A549 (cell line): ENCODE results near the gene YAF2. TPM values are rescaled to one million over a fixed set of nuclear protein-coding genes. Genes with fewer than 3 reads are reported as not detected.

Source experiments
- ATAC-seq, 2 experiments: fragments of 200-7000 bp in 1 of 2; fragments of >200 bp in 1 of 2; cut with Nextera tagmentation in 1 of 2; cut with Tn5 transposase in 1 of 2; 3 replicates each; pipeline versions ENCODE4 v1.8.0 to v1.9.1; 2018 to 2020; ENCODE audit warnings: mild to moderate bottlenecking in 1 of 2, moderate library complexity in 1 of 2
- CTCF ChIA-PET: fragments of 300-600 bp; sonication (Branson Sonifier 250); formaldehyde crosslinking; extraction: SDS; loops from one replicate; lab custom pipeline; 2021; ENCODE audit warnings: antibody characterized with exemption, inconsistent platforms; lab: Yijun Ruan, JAX
- POLR2A ChIA-PET: fragments of 350-600 bp; formaldehyde crosslinking; extraction: SDS; loops from one replicate; lab custom pipeline; 2021; ENCODE audit warnings: antibody characterized with exemption, inconsistent platforms; lab: Yijun Ruan, JAX
- DNase-seq, 2 experiments: peaks; one replicate each; pipeline versions ENCODE4 v3.0.0 to v3.0.0-alpha.2; 2011 to 2016; ENCODE audit warnings: low read depth in 1 of 2, low spot score in 1 of 2
- FAIRE-seq: peaks from 2 replicates; lab custom pipeline; 2011; peaks lifted over from hg19 to GRCh38; lab: Jason Lieb, UNC
- H3K27ac ChIP-seq, 2 experiments: fragments of >200 bp; sonication (Bioruptor Twin); formaldehyde crosslinking; 3 replicates each; pipeline ENCODE4 v1.5.1; 2016 to 2017
- H3K4me1 ChIP-seq: fragments of >200 bp; sonication (Bioruptor Twin); formaldehyde crosslinking; 3 replicates; pipeline ENCODE4 v1.6.1; 2016
- H3K4me2 ChIP-seq: fragments of >200 bp; sonication (Bioruptor Twin); formaldehyde crosslinking; 3 replicates; pipeline ENCODE4 v1.6.1; 2016
- H3K4me3 ChIP-seq: fragments of >200 bp; sonication (Bioruptor Twin); formaldehyde crosslinking; 3 replicates; pipeline ENCODE4 v1.5.1; 2016
- H3K9me3 ChIP-seq: fragments of >200 bp; sonication (Bioruptor Twin); formaldehyde crosslinking; 3 replicates; pipeline ENCODE4 v1.6.1; 2016
- ATOH8 ChIP-seq: fragments of 250-450 bp; sonication (Bioruptor Pico); IDR thresholded peaks from 2 replicates; pipeline ENCODE4 v1.5.0; 2020; ENCODE audit warnings: low read depth, mild to moderate bottlenecking, moderate library complexity
- BCL3 ChIP-seq: fragments of >200 bp; sonication (Bioruptor Twin); formaldehyde crosslinking; IDR thresholded peaks from 3 replicates; pipeline ENCODE4 v1.6.1; 2016
- BHLHE40 ChIP-seq: IDR thresholded peaks from 2 replicates; pipeline ENCODE4 v1.6.1; 2012; ENCODE audit warnings: low read depth, low read length, inconsistent platforms
- CBX2 ChIP-seq: fragments of 200-600 bp; sonication (generic); IDR thresholded peaks from 2 replicates; pipeline ENCODE4 v1.6.1; 2016; ENCODE audit warnings: low read depth, mild to moderate bottlenecking, borderline replicate concordance
- CBX8 ChIP-seq: fragments of 200-600 bp; sonication (generic); IDR thresholded peaks from 2 replicates; pipeline ENCODE4 v1.6.1; 2016
- CEBPB ChIP-seq, 2 experiments: fragments of >200 bp in 1 of 2; sonication (Bioruptor Twin) in 1 of 2; formaldehyde crosslinking in 1 of 2; IDR thresholded peaks; 2 replicates each; pipeline ENCODE4 v1.6.1; 2012 to 2016
- CHD2 ChIP-seq: fragments of 150-350 bp; IDR thresholded peaks from 2 replicates; pipeline ENCODE4 v1.6.1; 2014; ENCODE audit warnings: low read length; ENCODE audit not compliant: partially characterized antibody
- EHF ChIP-seq: fragments of 250-450 bp; sonication (Bioruptor Pico); IDR thresholded peaks from 2 replicates; pipeline ENCODE4 v1.5.0; 2020; ENCODE audit warnings: mild to moderate bottlenecking
- EP300 ChIP-seq, 2 experiments: fragments of >200 bp; sonication (Bioruptor Twin); formaldehyde crosslinking; IDR thresholded peaks; 2 replicates in 1 of 2; 3 replicates in 1 of 2; pipeline ENCODE4 v1.6.1; 2016 to 2017
- FOXS1 ChIP-seq: fragments of 250-450 bp; sonication (Bioruptor Pico); IDR thresholded peaks from 2 replicates; pipeline ENCODE4 v1.5.0; 2020; ENCODE audit warnings: mild to moderate bottlenecking, moderate library complexity
- GATA3 ChIP-seq: IDR thresholded peaks from 2 replicates; pipeline ENCODE4 v1.6.1; 2012; ENCODE audit warnings: borderline replicate concordance
- HDAC2 ChIP-seq: fragments of 200-600 bp; sonication (generic); IDR thresholded peaks from 2 replicates; pipeline ENCODE4 v1.6.1; 2016
- HES2 ChIP-seq: fragments of >200 bp; sonication (Bioruptor Twin); formaldehyde crosslinking; IDR thresholded peaks from 2 replicates; pipeline ENCODE4 v1.6.1; 2016
- HMGXB4 ChIP-seq: fragments of 250-450 bp; sonication (Bioruptor Pico); IDR thresholded peaks from 2 replicates; pipeline ENCODE4 v1.5.0; 2021; ENCODE audit warnings: mild to moderate bottlenecking, moderate library complexity, borderline replicate concordance
- HOXA7 ChIP-seq: fragments of 250-450 bp; sonication (Bioruptor Pico); IDR thresholded peaks from 2 replicates; pipeline ENCODE4 v1.5.0; 2020; ENCODE audit warnings: mild to moderate bottlenecking, moderate library complexity
- KDM1A ChIP-seq: fragments of 200-600 bp; sonication (generic); IDR thresholded peaks from 2 replicates; pipeline ENCODE4 v1.6.1; 2016; ENCODE audit warnings: low read depth, mild to moderate bottlenecking
- KDM5A ChIP-seq: fragments of 200-600 bp; sonication (generic); IDR thresholded peaks from 2 replicates; pipeline ENCODE4 v1.6.1; 2016; ENCODE audit warnings: antibody characterized with exemption, mild to moderate bottlenecking
- NR3C1 ChIP-seq: fragments of >200 bp; sonication (Bioruptor Twin); formaldehyde crosslinking; IDR thresholded peaks from 3 replicates; pipeline ENCODE4 v1.6.1; 2017
- RAD21 ChIP-seq, 2 experiments: fragments of >200 bp in 1 of 2; sonication (Bioruptor Twin) in 1 of 2; formaldehyde crosslinking in 1 of 2; IDR thresholded peaks in 1 of 2; conservative IDR thresholded peaks in 1 of 2; 2 replicates in 1 of 2; 3 replicates in 1 of 2; pipeline ENCODE4 v1.6.1; 2012 to 2018; ENCODE audit warnings: inconsistent platforms in 1 of 2
- RARB ChIP-seq: fragments of 250-450 bp; sonication (Bioruptor Pico); IDR thresholded peaks from 2 replicates; pipeline ENCODE4 v1.8.0; 2021; ENCODE audit warnings: mild to moderate bottlenecking, moderate library complexity
- RCOR1 ChIP-seq: fragments of 150-350 bp; IDR thresholded peaks from 2 replicates; pipeline ENCODE4 v1.6.1; 2014; ENCODE audit warnings: antibody characterized with exemption, low read length, low read depth
- SMC3 ChIP-seq: fragments of >200 bp; sonication (Bioruptor Twin); formaldehyde crosslinking; IDR thresholded peaks from 3 replicates; pipeline ENCODE4 v1.6.1; 2018; ENCODE audit warnings: inconsistent platforms
- SREBF2 ChIP-seq: fragments of 450-650 bp; IDR thresholded peaks from 2 replicates; pipeline ENCODE4 v1.6.1; 2014; ENCODE audit warnings: mild to moderate bottlenecking, moderate library complexity
- TFCP2L1 ChIP-seq: fragments of 250-450 bp; sonication (Bioruptor Pico); IDR thresholded peaks from 2 replicates; pipeline ENCODE4 v1.5.0; 2021; ENCODE audit warnings: mild to moderate bottlenecking
- USF2 ChIP-seq: fragments of 450-650 bp; IDR thresholded peaks from 2 replicates; pipeline ENCODE4 v1.6.1; 2014; ENCODE audit warnings: antibody characterized with exemption
- ZFP36 ChIP-seq: fragments of 450-650 bp; IDR thresholded peaks from 2 replicates; pipeline ENCODE4 v1.6.1; 2014; ENCODE audit warnings: borderline replicate concordance; ENCODE audit not compliant: partially characterized antibody
- ZNF302 ChIP-seq: fragments of 250-450 bp; sonication (Bioruptor Pico); IDR thresholded peaks from 2 replicates; pipeline ENCODE4 v1.9.0; 2021; ENCODE audit warnings: inconsistent platforms, mild to moderate bottlenecking, moderate library complexity
- WGBS: methylation state at CpG from one replicate; pipeline ENCODE4 v1.1.6; 2017; ENCODE audit errors: missing lambda C conversion rate; 5-methylcytosine and 5-hydroxymethylcytosine counted together
- polyA plus RNA-seq, 4 experiments: library from polyadenylated mRNA; depleted of rRNA in 3 of 4; stranded (reverse); fragments of >200 nt; fragmentation: RNase III in 1 of 4; extraction: RNeasy Plus Mini Kit Qiagen cat#74134 plus additional on column Dnase treatment in 1 of 4; gene quantifications; 2 replicates in 3 of 4; 3 replicates in 1 of 4; pipeline ENCODE4 v1.2.3, GENCODE V29; 2011 to 2017

YAF2 gene
- polyA plus RNA-seq, 2 of the 4 experiments (the other 2 are of a cell fraction): 21.5 to 49.2 TPM

DNA sequence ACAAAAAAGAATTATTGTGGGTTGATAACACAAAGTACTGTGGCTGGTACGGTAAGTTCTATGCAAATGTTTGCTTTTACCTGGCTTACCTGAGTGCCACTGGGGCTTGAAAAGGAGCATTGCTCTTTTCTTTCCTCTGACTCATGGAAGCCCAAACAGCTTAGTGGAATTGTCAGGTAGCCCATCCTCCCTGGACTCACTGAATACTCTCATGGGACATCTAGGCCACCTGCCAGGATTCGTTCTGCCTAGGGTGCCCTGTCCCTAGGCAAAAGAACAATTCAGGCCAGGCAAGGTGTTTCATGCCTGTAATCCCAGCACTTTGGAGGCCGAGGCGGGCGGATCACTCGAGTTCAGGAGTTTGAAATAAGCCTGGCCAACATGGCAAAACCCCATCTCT, 22.5 kb upstream of the YAF2 start:
- no peak for DNase-seq
- ChIA-PET CTCF (no interaction called here), POLR2A (no interaction called here)
- no peak for FAIRE-seq
- Histone ChIP-seq H3K27ac (no peak overlapping the region), H3K4me3 (no peak overlapping the region), H3K4me1 (no peaks in the 10 kb centered on the region), H3K4me2 (no peak overlapping the region)
- ATAC-seq: no peak
- 75% methylated on average over 6 of the region's 6 CpGs for WGBS
- no peak for TF ChIP-seq USF2
- no peak for TF ChIP-seq HES2
- TF ChIP-seq ATOH8 (CRISPR knock-in tag): no peak
- no peak for TF ChIP-seq EHF (CRISPR knock-in tag)
- no peak for TF ChIP-seq EP300 (IDR thresholded peaks at IDR 0.05)
- TF ChIP-seq CHD2: no peak
- no peak for TF ChIP-seq KDM1A
- TF ChIP-seq RCOR1: no peak
- TF ChIP-seq ZNF302 (CRISPR knock-in tag): no peak
- no peak for TF ChIP-seq KDM5A
- TF ChIP-seq CBX8: no peak
- no peak for TF ChIP-seq CBX2
- no peak for TF ChIP-seq ZFP36
- no peak for TF ChIP-seq RAD21 (conservative IDR thresholded peaks at IDR 0.05 in 1 of 2, IDR thresholded peaks at IDR 0.05 in 1 of 2)
- no peak for TF ChIP-seq BHLHE40
- TF ChIP-seq TFCP2L1 (CRISPR knock-in tag): no peak
- TF ChIP-seq, all 56 proteins: peak for 0
- H3K9me3 ChIP-seq: no peaks in the 10 kb centered on the region

DNA sequence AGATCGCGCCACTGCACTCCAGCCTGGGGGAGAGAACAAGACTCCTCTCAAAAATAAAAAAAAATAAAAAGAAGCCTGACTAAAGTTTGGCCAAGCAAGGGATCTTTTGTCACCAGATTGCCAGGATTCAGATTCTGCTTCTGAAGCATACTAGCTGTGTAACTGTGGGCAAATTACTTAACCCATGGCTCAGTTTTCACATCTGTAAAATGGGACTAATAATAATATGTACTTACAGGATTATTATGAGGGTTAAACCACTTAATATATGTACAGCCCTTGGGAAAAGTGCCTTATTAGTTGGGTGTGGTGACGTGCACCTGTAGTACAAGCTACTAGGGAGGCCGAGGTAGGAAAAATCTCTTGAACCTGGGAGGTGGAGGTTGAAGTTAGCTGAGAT, 21.7 kb upstream of the YAF2 start:
- no peak for DNase-seq
- CTCF ChIA-PET: interaction anchor here (0.6 kb wide), 1 partner anchor 320 kb away, joined by 5 read pairs; no protein-coding TSS in a partner anchor
- no peak overlapping the region for H3K4me2 ChIP-seq
- POLR2A ChIA-PET: no interaction called here
- no peak for FAIRE-seq
- no peak overlapping the region for H3K4me3 ChIP-seq
- 93% methylated on average over 4 of the region's 4 CpGs for WGBS
- no peaks in the 10 kb centered on the region for H3K9me3 ChIP-seq
- no peak for TF ChIP-seq NR3C1
- TF ChIP-seq BHLHE40: no peak
- no peak for TF ChIP-seq EP300 (IDR thresholded peaks at IDR 0.05)
- ATAC-seq: no peak
- no peak overlapping the region for H3K27ac ChIP-seq
- H3K4me1 ChIP-seq: no peaks in the 10 kb centered on the region

DNA sequence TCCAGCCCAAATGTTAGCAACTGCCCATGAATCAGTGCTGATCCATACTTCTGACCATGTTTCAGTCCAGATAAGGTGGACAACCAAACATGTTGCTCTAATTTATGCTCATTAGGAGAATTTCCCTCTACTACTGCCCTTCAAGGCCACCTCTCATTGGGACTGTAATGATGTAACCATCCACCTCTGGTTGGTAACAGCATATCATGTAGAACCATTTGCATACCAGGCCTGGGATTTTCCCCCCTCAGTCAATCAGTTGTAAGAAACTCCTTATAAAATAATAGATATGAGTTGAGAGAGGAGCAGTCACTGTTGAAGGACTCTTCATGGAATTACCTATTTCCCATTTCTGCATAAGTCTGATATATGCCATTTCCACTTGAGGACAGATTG, 17.8 kb upstream of the YAF2 start:
- ATAC-seq (no peak), FAIRE-seq (no peak), DNase-seq (no peak)
- Histone ChIP-seq H3K27ac (no peak overlapping the region), H3K4me3 (no peak overlapping the region), H3K4me1 (no peaks in the 10 kb centered on the region), H3K4me2 (no peak overlapping the region), H3K9me3 (no peaks in the 10 kb centered on the region)
- no peak for TF ChIP-seq CEBPB (IDR thresholded peaks at IDR 0.05)
- TF ChIP-seq HOXA7 (CRISPR knock-in tag): no peak
- no peak for TF ChIP-seq GATA3
- no peak for TF ChIP-seq SREBF2
- no peak for TF ChIP-seq NR3C1
- TF ChIP-seq EP300 (IDR thresholded peaks at IDR 0.05): no peak
- no peak for TF ChIP-seq FOXS1 (CRISPR knock-in tag)
- no peak for TF ChIP-seq HDAC2
- no peak for TF ChIP-seq RARB (CRISPR knock-in tag)
- no peak for TF ChIP-seq BCL3
- TF ChIP-seq HMGXB4 (CRISPR knock-in tag): no peak
- TF ChIP-seq HES2: no peak
- TF ChIP-seq SMC3: no peak
- no peak for TF ChIP-seq TFCP2L1 (CRISPR knock-in tag)
- ChIA-PET CTCF (no interaction called here), POLR2A (no interaction called here)
